Aorta (tissue), 5 donors: ENCODE data around the gene KRT2. TPM values are rescaled to one million over a fixed set of nuclear protein-coding genes. Genes with fewer than 3 reads are reported as not detected.

Experiments
- ATAC-seq: fragments of 200-7000 bp; cut with Tn5 transposase; one replicate; pipeline ENCODE4 v1.9.1; 2022; ENCODE audit warnings: moderate library complexity; ENCODE audit not compliant: low FRiP score
- DNase-seq, 2 donors: peaks; one replicate each; pipeline ENCODE4 v3.0.0-alpha.2; 2020
- H3K27ac ChIP-seq, 2 donors: one replicate each; pipeline ENCODE4 v1.5.1; 2013; ENCODE audit warnings: low read length in 2 of 2, mild to moderate bottlenecking in 2 of 2, moderate library complexity in 2 of 2, control low read depth in 1 of 2, inconsistent platforms in 1 of 2, low read depth in 1 of 2
- H3K27me3 ChIP-seq, 2 donors: one replicate each; pipeline ENCODE4 v1.6.1; 2013; ENCODE audit warnings: control low read depth in 1 of 2, low read length in 1 of 2, mild to moderate bottlenecking in 1 of 2, moderate library complexity in 1 of 2; ENCODE audit not compliant: insufficient read depth in 2 of 2, control insufficient read depth in 1 of 2
- H3K36me3 ChIP-seq, 2 donors: one replicate each; pipeline ENCODE4 v1.6.1; 2013; ENCODE audit warnings: control low read depth in 1 of 2, low read length in 1 of 2, mild to moderate bottlenecking in 1 of 2; ENCODE audit not compliant: insufficient read depth in 2 of 2, control insufficient read depth in 1 of 2
- H3K4me1 ChIP-seq, 2 donors: one replicate each; pipeline ENCODE4 v1.6.1; 2013; ENCODE audit warnings: low read length in 2 of 2, control low read depth in 1 of 2, mild to moderate bottlenecking in 1 of 2, moderate library complexity in 1 of 2; ENCODE audit not compliant: insufficient read depth in 2 of 2, control insufficient read depth in 1 of 2
- H3K4me3 ChIP-seq, 2 donors: one replicate each; pipeline ENCODE4 v1.5.1; 2013; ENCODE audit warnings: low read length in 2 of 2, control low read depth in 1 of 2, mild to moderate bottlenecking in 1 of 2
- H3K9me3 ChIP-seq: one replicate; pipeline ENCODE4 v1.6.1; 2013; ENCODE audit warnings: mild to moderate bottlenecking, low read length; ENCODE audit not compliant: control insufficient read depth
- WGBS, 2 donors: extraction: QIAGEN DNeasy Blood & Tissue Kit; methylation state at CpG; one replicate each; pipeline ENCODE4 v1.1.7; 2013; 5-methylcytosine and 5-hydroxymethylcytosine counted together
- intact Hi-C, 2 donors: fragments of 100-400 bp; cut with DNase I; formaldehyde crosslinking; loops; one replicate each; pipeline versions ENCODE4 v1.14.2 to v1.15.0; 2022
- polyA plus RNA-seq, 2 donors: library from polyadenylated mRNA; stranded (reverse); fragments of 200-250 nt; gene quantifications; one replicate each; pipeline ENCODE4 v1.2.3, GENCODE V29; 2013
- total RNA-seq, 2 donors: library from RNA; stranded (reverse); fragmentation: NEBNext Ultra II Directional; extraction: Animal tissue kit (Norgen Biotek cat#: 25700); gene quantifications; one replicate each; pipeline ENCODE4 v1.2.1, GENCODE V29; 2021
- donor health status: healthy with polysubstance abuse.
- donor health status: Bipolar disorder and iron deficiency.
- donor health status: DM: no; HTN: no; CAD: no.
- donor health status: DM: no; HTN: no; CAD: no.
- donor health status: DM: yes; HTN: yes; CAD: no.

KRT2 gene
- total and polyA plus RNA-seq, 4 donors = 0.05 to 0.50 TPM; not detected in 2

GRCh38 chr12:52666471-52666870, 14.5 kb upstream of the KRT2 start:
- H3K27ac ChIP-seq = no peak overlapping the region
- peaks cover 3% of the 10 kb centered on the region in 2 donors for H3K27me3 ChIP-seq
- no peaks in the 10 kb centered on the region for H3K9me3 ChIP-seq
- WGBS, 2 donors = 72 to 76% methylated on average over 3 of the region's 3 CpGs
- ATAC-seq (no peak), DNase-seq (no peak)
- H3K4me3 ChIP-seq = no peak overlapping the region
- intact Hi-C loops = no loop called here
- no peaks in the 10 kb centered on the region for H3K4me1 ChIP-seq
- H3K36me3 ChIP-seq = no peaks in the 10 kb centered on the region

DNA sequence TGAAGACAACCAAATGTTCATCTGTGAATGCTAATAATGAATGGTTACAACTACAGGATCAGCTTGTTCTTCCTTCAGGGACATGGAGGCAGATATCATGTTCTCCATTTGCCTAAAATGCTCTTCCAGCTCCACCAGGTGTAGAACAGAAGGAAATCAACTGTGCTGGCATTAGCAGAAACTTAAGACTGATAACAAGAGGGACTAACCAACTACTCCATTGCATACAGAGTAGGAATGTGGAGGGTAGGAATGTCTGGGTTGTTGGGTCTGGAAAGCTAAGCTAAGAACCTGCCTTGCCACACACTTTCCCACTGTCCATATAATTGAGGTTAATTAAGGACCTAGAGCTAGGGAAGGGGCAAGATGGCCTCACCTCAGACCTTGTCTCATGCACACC, 11.4 kb upstream of the KRT2 start:
- H3K9me3 ChIP-seq = no peaks in the 10 kb centered on the region
- no peaks in the 10 kb centered on the region for H3K4me1 ChIP-seq
- intact Hi-C loops = no loop called here

DNA sequence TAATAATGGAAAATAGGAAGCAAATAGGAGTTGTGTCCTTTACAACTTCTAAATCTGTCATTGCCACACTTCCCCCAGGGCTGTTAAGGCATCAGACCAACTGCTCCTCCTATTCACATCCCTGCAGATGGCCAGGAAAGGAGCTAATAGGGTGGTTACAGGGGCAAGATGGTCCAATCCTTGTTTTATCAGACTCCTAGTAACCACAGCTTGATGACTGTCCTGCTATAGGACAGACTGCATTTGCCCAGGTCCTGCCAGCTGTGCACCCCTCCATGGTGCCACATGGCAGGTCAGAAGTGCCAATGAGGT, 10.9 kb upstream of the KRT2 start:
- H3K4me3 ChIP-seq = no peak overlapping the region
- H3K4me1 ChIP-seq = no peaks in the 10 kb centered on the region
- DNase-seq (no peak), ATAC-seq (no peak)
- H3K27me3 ChIP-seq = peaks cover 0 to 3% of the 10 kb centered on the region in 2 donors
- intact Hi-C loops = no loop called here
- no peaks in the 10 kb centered on the region for H3K36me3 ChIP-seq
- H3K27ac ChIP-seq = no peak overlapping the region
- H3K9me3 ChIP-seq = no peaks in the 10 kb centered on the region

More for the DNA sequence above, 11.4 kb upstream of the KRT2 start:
- DNase-seq (no peak), ATAC-seq (no peak)
- peaks cover 0 to 3% of the 10 kb centered on the region in 2 donors for H3K27me3 ChIP-seq
- H3K27ac ChIP-seq = no peak overlapping the region
- H3K36me3 ChIP-seq = no peaks in the 10 kb centered on the region
- no peak overlapping the region for H3K4me3 ChIP-seq

DNA sequence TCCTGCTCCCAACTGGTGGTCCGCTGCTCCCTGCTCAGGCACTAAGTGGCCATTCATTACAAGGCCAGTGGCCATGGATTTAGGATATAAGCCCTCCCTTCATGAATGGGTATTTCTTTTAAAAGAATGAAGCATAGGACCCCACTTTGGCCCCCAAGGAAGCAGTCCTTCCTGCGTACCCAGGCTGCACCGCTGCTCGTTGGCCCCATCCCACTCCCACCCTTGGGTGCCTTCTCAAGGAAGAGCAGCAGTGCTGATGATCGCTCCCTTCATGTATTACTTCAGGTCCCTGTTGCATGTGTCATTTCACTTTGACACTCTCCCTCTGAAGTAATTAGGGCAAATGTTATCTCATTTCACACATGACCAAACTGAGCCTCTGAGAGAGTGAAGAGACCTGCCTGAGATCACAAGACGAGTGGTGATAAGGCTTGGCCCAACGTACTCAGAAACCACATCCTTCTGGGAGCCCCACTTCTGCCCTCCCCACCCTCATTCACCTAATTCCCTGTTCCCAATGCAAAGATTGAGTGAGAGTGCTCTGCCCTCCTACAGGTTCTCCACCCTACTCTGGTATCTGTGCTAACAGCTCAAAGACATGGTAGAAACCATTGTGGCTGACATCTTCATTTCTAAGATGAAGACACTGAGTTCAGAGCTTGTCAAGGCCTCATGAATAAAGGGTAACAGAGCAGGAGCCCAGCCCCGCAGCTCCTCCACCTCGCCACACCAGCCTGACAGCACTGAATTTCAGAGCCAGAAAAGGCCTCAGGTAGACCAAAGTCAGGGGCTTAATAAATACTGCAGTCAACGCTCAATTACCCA, 10.3 kb upstream of the KRT2 start:
- no peak for DNase-seq
- Histone ChIP-seq H3K9me3 (no peaks in the 10 kb centered on the region), H3K27ac (no peak overlapping the region), H3K4me1 (no peaks in the 10 kb centered on the region), H3K36me3 (no peaks in the 10 kb centered on the region), H3K27me3 (peaks cover 0 to 3% of the 10 kb centered on the region in 2 donors), H3K4me3 (no peak overlapping the region)
- 73 to 81% methylated on average over 10 of the region's 10 CpGs for WGBS, 2 donors
- no peak for ATAC-seq
- intact Hi-C loops = no loop called here

- 48 to 56% methylated on average over 3 of the region's 3 CpGs for WGBS, 2 donors
- no peaks in the 10 kb centered on the region for H3K36me3 ChIP-seq
- no peaks in the 10 kb centered on the region for H3K9me3 ChIP-seq
- H3K27me3 ChIP-seq = peaks cover 0 to 3% of the 10 kb centered on the region in 2 donors
- no peak overlapping the region for H3K4me3 ChIP-seq
- no peak for ATAC-seq
- DNase-seq = no peak
- H3K27ac ChIP-seq = no peak overlapping the region
- intact Hi-C loops = no loop called here
- H3K4me1 ChIP-seq = no peaks in the 10 kb centered on the region
These were observed 9.7 kb upstream of the KRT2 start for GRCh38 chr12:52661668-52662067.

DNA sequence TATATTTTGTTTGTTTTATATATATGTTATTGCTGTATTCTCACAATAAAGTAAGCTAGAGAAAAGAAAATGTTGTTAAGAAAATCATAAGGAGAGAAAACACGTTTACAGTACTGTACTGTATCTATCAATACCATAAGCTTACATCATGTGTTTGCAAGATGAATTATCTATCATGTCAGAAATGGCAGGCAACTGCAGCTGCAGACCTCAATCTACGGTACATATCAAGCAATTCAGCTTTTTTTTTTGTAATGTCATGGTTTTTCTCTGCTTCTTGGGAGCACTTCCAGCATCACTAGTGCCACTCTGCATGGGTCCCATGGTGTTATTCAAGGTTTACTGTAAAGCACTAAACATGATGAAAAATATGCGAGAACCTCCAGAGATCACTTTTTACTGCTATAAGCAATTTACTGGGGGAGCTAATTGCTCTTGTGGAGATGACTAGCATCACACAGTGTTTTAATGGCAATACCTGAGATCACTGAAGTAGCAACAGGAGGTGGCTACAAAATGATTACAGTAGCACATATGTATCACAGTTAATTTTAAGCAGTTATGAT, 9.0 kb upstream of the KRT2 start:
- no peaks in the 10 kb centered on the region for H3K4me1 ChIP-seq
- no peaks in the 10 kb centered on the region for H3K9me3 ChIP-seq
- no peaks in the 10 kb centered on the region for H3K36me3 ChIP-seq
- intact Hi-C loops = no loop called here
- no peak overlapping the region for H3K4me3 ChIP-seq
- no peak for ATAC-seq
- 70% methylated on average over 3 of the region's 3 CpGs for WGBS, 2 donors
- DNase-seq = no peak
- no peak overlapping the region for H3K27ac ChIP-seq
- peaks cover 0 to 3% of the 10 kb centered on the region in 2 donors for H3K27me3 ChIP-seq

DNA sequence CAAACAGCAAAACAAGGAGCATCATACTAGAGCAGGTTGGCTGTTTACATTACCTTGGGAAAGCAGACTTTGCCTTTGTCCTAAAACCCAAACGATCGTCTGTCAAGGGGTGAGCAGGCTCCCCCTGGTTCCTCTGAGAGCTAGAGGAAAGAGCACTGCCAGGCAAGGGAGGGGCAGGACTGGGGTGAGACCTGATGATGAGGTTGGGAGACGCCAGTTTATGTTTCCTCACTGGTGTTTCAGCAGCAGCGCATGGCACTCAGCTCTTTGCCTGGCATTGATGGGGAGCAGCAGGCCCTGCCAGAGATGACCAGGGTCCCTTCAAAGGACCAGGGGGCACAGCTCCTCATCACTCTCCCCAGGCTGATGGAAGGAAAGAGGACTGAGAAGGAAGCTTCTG, 7.9 kb upstream of the KRT2 start:
- Histone ChIP-seq H3K4me1 (no peaks in the 10 kb centered on the region), H3K27me3 (peaks cover 0 to 3% of the 10 kb centered on the region in 2 donors), H3K4me3 (no peak overlapping the region), H3K9me3 (no peaks in the 10 kb centered on the region), H3K27ac (no peak overlapping the region), H3K36me3 (no peaks in the 10 kb centered on the region)
- DNase-seq (no peak), ATAC-seq (no peak)
- 69 to 70% methylated on average over 4 of the region's 4 CpGs for WGBS, 2 donors
- intact Hi-C loops = no loop called here

GRCh38 chr12:52659395-52659794, 7.4 kb upstream of the KRT2 start:
- DNase-seq (no peak), ATAC-seq (no peak)
- no peaks in the 10 kb centered on the region for H3K9me3 ChIP-seq
- H3K27ac ChIP-seq = no peak overlapping the region
- peaks cover 0 to under 1% of the 10 kb centered on the region in 2 donors for H3K27me3 ChIP-seq
- H3K4me3 ChIP-seq = no peak overlapping the region
- no peaks in the 10 kb centered on the region for H3K4me1 ChIP-seq
- WGBS, 2 donors = 53 to 55% methylated on average over 7 of the region's 7 CpGs
- H3K36me3 ChIP-seq = no peaks in the 10 kb centered on the region
- intact Hi-C loops = no loop called here

GRCh38 chr12:52658196-52658595, 6.2 kb upstream of the KRT2 start:
- H3K27ac ChIP-seq = no peak overlapping the region
- intact Hi-C loops = no loop called here
- no peaks in the 10 kb centered on the region for H3K9me3 ChIP-seq
- H3K27me3 ChIP-seq = no peaks in the 10 kb centered on the region
- ATAC-seq = no peak
- 72 to 75% methylated on average over 4 of the region's 4 CpGs for WGBS, 2 donors
- H3K4me1 ChIP-seq = no peaks in the 10 kb centered on the region
- DNase-seq = no peak
- no peak overlapping the region for H3K4me3 ChIP-seq
- no peaks in the 10 kb centered on the region for H3K36me3 ChIP-seq
